ENCODE results near the gene FAM72D. TPM values are rescaled to one million over a fixed set of nuclear protein-coding genes. Genes with fewer than 3 reads are reported as not detected.
"Not testable (repeated sequence)": the region's sequence is repeated elsewhere in the genome, so short reads cannot be mapped to it uniquely, and the experiment has no call there.

Gene FAM72D
- polyA plus RNA-seq, 3 donors = 0.48 to 1.2 (median 0.79) TPM

DNA sequence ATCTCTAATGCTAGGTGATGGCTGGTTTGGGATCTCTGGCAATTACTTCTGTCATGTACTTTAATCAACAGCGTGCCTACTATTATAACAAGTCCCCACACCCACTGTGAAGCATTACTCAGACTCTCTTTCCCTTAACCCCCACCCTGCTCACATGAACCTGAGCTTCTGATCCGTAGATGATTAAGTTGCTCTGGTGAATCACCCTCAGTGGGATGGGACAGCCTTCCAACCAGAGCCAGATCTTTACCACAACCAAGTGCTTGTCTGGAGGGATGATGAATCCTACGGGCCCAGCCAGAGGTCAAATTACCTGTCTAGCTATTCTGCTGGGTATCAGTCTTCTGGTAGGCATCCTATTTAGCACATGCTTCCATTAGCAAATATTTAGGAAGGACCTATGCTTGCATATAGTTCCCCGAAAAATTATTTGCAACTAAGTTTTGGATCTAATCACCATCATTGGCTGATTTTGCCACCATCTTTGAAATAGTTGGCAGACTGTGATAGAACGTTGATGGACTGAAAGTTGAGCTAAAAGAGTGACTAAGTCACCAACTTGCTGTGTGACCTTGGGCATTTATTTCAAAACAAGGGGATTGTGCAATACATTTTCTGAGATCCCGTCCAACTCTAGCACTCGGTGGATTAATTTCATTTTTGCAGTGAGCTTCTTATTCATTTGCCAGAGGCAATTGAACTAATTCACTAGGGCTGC, 26.7 kb downstream of the FAM72D start:
- H3K9me3 Mint-ChIP-seq; H4K20me1 ChIP-seq (ENCODE audit: insufficient read depth, low read length); intact Hi-C loops (cut with micrococcal nuclease); H3K4me2 ChIP-seq (replicated peaks; ENCODE audit: extremely low read depth, low read length, poor library complexity, severe bottlenecking); H3K9ac ChIP-seq (ENCODE audit: insufficient read depth, low read length, poor library complexity, severe bottlenecking); H3K4me3 Mint-ChIP-seq; DNase-seq; H3K4me1 ChIP-seq (ENCODE audit: control insufficient read depth in 1 of 2, insufficient read depth in 2 of 2, low read length in 2 of 2); H3K9me3 ChIP-seq (replicated peaks in 1 of 2; ENCODE audit: control insufficient read depth in 1 of 2, insufficient read depth in 1 of 2, low read length in 2 of 2); H3K4me3 ChIP-seq (replicated peaks in 1 of 3; ENCODE audit: low read depth in 2 of 3, low read length in 3 of 3); H3K36me3 Mint-ChIP-seq; H3K36me3 ChIP-seq (replicated peaks in 1 of 2; ENCODE audit: control insufficient read depth in 1 of 2, insufficient read depth in 2 of 2, low read length in 2 of 2); H3K79me2 ChIP-seq (ENCODE audit: insufficient read depth, low read length); H3K4me1 Mint-ChIP-seq; H3K27me3 Mint-ChIP-seq (ENCODE audit: low read depth in 3 of 3); H3K27ac Mint-ChIP-seq; H3K27ac ChIP-seq (ENCODE audit: low read depth in 1 of 2, low read length in 2 of 2); H2AFZ ChIP-seq (ENCODE audit: insufficient read depth, low read depth, low read length, poor library complexity, severe bottlenecking); H3K27me3 ChIP-seq (ENCODE audit: control insufficient read depth in 2 of 2, insufficient read depth in 2 of 2, low read length in 2 of 2): not testable (repeated sequence)
- WGBS (ENCODE audit: insufficient coverage) = no CpG with 5 or more reads among the region's 7 CpGs

DNA sequence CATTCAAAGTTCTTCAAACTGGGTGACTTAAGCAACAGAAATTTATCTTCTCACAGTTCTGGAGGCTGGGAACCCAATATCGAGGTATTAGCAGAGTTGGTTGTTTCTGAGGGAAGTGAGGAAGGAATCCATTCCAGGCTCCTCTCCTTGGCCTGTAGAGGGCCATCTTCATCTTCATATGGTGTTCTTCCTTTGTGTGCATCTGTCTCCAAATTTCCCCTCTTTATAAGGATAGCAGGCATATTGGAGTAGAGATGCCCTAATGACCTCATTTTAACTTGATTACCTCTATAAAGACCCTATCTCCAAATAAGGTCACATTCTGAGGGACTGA, 27.3 kb downstream of the FAM72D start:
- H3K27me3 Mint-ChIP-seq (ENCODE audit: low read depth in 3 of 3); H3K79me2 ChIP-seq (ENCODE audit: insufficient read depth, low read length); H3K36me3 Mint-ChIP-seq; H2AFZ ChIP-seq (ENCODE audit: insufficient read depth, low read depth, low read length, poor library complexity, severe bottlenecking); intact Hi-C loops (cut with micrococcal nuclease); H3K9ac ChIP-seq (ENCODE audit: insufficient read depth, low read length, poor library complexity, severe bottlenecking); H3K4me3 Mint-ChIP-seq; H4K20me1 ChIP-seq (ENCODE audit: insufficient read depth, low read length); H3K4me2 ChIP-seq (replicated peaks; ENCODE audit: extremely low read depth, low read length, poor library complexity, severe bottlenecking); H3K27ac ChIP-seq (ENCODE audit: low read depth in 1 of 2, low read length in 2 of 2); H3K27ac Mint-ChIP-seq; H3K4me1 ChIP-seq (ENCODE audit: control insufficient read depth in 1 of 2, insufficient read depth in 2 of 2, low read length in 2 of 2); H3K9me3 Mint-ChIP-seq; H3K4me3 ChIP-seq (replicated peaks in 1 of 3; ENCODE audit: low read depth in 2 of 3, low read length in 3 of 3); H3K4me1 Mint-ChIP-seq; H3K36me3 ChIP-seq (replicated peaks in 1 of 2; ENCODE audit: control insufficient read depth in 1 of 2, insufficient read depth in 2 of 2, low read length in 2 of 2); H3K9me3 ChIP-seq (replicated peaks in 1 of 2; ENCODE audit: control insufficient read depth in 1 of 2, insufficient read depth in 1 of 2, low read length in 2 of 2); DNase-seq; H3K27me3 ChIP-seq (ENCODE audit: control insufficient read depth in 2 of 2, insufficient read depth in 2 of 2, low read length in 2 of 2): not testable (repeated sequence)
- WGBS (ENCODE audit: insufficient coverage) = no CpG with 5 or more reads among the region's 1 CpG

DNA sequence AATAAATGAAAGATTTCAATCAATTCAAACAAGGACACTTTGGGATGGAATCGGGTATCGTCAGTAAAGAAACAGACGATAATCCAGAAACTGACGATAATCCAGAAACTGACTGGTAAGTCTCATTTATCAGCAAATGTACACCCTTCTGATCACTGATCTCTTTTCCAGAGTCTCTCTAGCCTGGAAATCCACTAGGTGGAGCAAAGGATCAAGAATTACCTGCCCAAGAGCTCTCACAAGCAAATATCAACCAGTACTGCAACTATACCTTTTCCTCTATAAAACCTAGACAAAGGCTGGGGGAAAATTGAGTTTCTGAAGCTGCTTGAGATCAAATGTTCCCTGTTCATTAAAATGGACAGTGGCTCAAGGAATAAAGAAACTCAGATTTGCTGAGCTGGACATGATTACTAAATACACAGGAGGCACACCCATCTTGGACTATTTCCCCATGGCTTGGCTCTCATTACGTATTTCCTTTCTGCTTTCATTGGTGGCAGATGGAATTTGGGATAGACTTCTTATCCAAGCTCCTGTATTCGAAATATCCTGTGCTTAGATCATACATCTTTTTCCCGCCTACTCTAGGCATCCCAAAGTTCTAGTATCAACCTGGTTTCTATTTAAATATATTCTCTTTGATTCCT, 28.3 kb downstream of the FAM72D start:
- H3K36me3 ChIP-seq (replicated peaks in 1 of 2; ENCODE audit: control insufficient read depth in 1 of 2, insufficient read depth in 2 of 2, low read length in 2 of 2); H3K27ac ChIP-seq (ENCODE audit: low read depth in 1 of 2, low read length in 2 of 2); DNase-seq; H3K4me2 ChIP-seq (replicated peaks; ENCODE audit: extremely low read depth, low read length, poor library complexity, severe bottlenecking); H3K36me3 Mint-ChIP-seq; H3K4me1 Mint-ChIP-seq; H3K4me1 ChIP-seq (ENCODE audit: control insufficient read depth in 1 of 2, insufficient read depth in 2 of 2, low read length in 2 of 2); H3K79me2 ChIP-seq (ENCODE audit: insufficient read depth, low read length); H3K9ac ChIP-seq (ENCODE audit: insufficient read depth, low read length, poor library complexity, severe bottlenecking); H3K27me3 ChIP-seq (ENCODE audit: control insufficient read depth in 2 of 2, insufficient read depth in 2 of 2, low read length in 2 of 2); H3K27ac Mint-ChIP-seq; H4K20me1 ChIP-seq (ENCODE audit: insufficient read depth, low read length); H3K27me3 Mint-ChIP-seq (ENCODE audit: low read depth in 3 of 3); H3K9me3 ChIP-seq (replicated peaks in 1 of 2; ENCODE audit: control insufficient read depth in 1 of 2, insufficient read depth in 1 of 2, low read length in 2 of 2); H2AFZ ChIP-seq (ENCODE audit: insufficient read depth, low read depth, low read length, poor library complexity, severe bottlenecking); H3K4me3 Mint-ChIP-seq; H3K9me3 Mint-ChIP-seq; H3K4me3 ChIP-seq (replicated peaks in 1 of 3; ENCODE audit: low read depth in 2 of 3, low read length in 3 of 3); intact Hi-C loops (cut with micrococcal nuclease): not testable (repeated sequence)
- no CpG with 5 or more reads among the region's 7 CpGs for WGBS (ENCODE audit: insufficient coverage)

DNA sequence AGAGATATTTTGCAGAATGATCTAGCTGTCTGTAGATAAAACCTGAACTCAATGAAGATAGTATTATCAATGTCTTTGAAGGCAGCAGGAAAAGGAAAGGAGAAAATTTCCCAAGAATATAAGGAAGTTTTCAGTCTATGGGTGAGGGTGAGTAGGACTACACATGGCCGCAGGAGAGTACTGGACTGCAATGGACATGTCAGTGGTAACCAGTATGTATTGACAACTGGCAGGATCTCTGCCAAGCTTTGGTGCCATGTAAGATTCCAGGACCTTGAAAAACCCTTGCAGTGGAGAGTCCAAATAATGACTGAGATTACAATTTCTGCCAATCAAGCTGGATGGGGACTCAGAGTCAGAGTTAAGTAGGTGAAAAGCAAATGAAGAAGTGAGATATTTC, 29.3 kb downstream of the FAM72D start:
- not testable (repeated sequence) for H3K27me3 Mint-ChIP-seq (ENCODE audit: low read depth in 3 of 3); H3K36me3 Mint-ChIP-seq

More for the DNA sequence above, 29.3 kb downstream of the FAM72D start:
- H3K36me3 ChIP-seq (replicated peaks in 1 of 2; ENCODE audit: control insufficient read depth in 1 of 2, insufficient read depth in 2 of 2, low read length in 2 of 2); H3K4me3 Mint-ChIP-seq; H3K27me3 ChIP-seq (ENCODE audit: control insufficient read depth in 2 of 2, insufficient read depth in 2 of 2, low read length in 2 of 2); H3K9me3 Mint-ChIP-seq; H3K79me2 ChIP-seq (ENCODE audit: insufficient read depth, low read length); H3K27ac ChIP-seq (ENCODE audit: low read depth in 1 of 2, low read length in 2 of 2); H3K4me3 ChIP-seq (replicated peaks in 1 of 3; ENCODE audit: low read depth in 2 of 3, low read length in 3 of 3); H3K9ac ChIP-seq (ENCODE audit: insufficient read depth, low read length, poor library complexity, severe bottlenecking); H3K4me1 ChIP-seq (ENCODE audit: control insufficient read depth in 1 of 2, insufficient read depth in 2 of 2, low read length in 2 of 2); intact Hi-C loops (cut with micrococcal nuclease); DNase-seq; H3K27ac Mint-ChIP-seq; H4K20me1 ChIP-seq (ENCODE audit: insufficient read depth, low read length); H3K9me3 ChIP-seq (replicated peaks in 1 of 2; ENCODE audit: control insufficient read depth in 1 of 2, insufficient read depth in 1 of 2, low read length in 2 of 2); H2AFZ ChIP-seq (ENCODE audit: insufficient read depth, low read depth, low read length, poor library complexity, severe bottlenecking); H3K4me2 ChIP-seq (replicated peaks; ENCODE audit: extremely low read depth, low read length, poor library complexity, severe bottlenecking); H3K4me1 Mint-ChIP-seq: not testable (repeated sequence)
- WGBS (ENCODE audit: insufficient coverage) = no CpG with 5 or more reads among the region's 1 CpG

All from CD14-positive monocyte (primary cell).